HG02571 (cell line): ENCODE results near the gene SEMA7A.
"Not testable (repeated sequence)": the region's sequence is repeated elsewhere in the genome, so short reads cannot be mapped to it uniquely, and the experiment has no call there.

Experiments
- ATAC-seq: cut with Tn5 transposase; IDR thresholded peaks from one replicate; pipeline ENCODE4 v1.9.1; 2021; ENCODE audit warnings: mild to moderate bottlenecking, moderate library complexity; ENCODE audit not compliant: unreplicated experiment

Gene SEMA7A

GRCh38 chr15:74390647-74391288 is 43.0 kb downstream of the SEMA7A start:
- ATAC-seq, result no peak

- ATAC-seq, result not testable (repeated sequence)
These were observed 43.6 kb downstream of the SEMA7A start for GRCh38 chr15:74390049-74390646.

- no peak for ATAC-seq
These were observed 44.3 kb downstream of the SEMA7A start for GRCh38 chr15:74389241-74390048.

DNA sequence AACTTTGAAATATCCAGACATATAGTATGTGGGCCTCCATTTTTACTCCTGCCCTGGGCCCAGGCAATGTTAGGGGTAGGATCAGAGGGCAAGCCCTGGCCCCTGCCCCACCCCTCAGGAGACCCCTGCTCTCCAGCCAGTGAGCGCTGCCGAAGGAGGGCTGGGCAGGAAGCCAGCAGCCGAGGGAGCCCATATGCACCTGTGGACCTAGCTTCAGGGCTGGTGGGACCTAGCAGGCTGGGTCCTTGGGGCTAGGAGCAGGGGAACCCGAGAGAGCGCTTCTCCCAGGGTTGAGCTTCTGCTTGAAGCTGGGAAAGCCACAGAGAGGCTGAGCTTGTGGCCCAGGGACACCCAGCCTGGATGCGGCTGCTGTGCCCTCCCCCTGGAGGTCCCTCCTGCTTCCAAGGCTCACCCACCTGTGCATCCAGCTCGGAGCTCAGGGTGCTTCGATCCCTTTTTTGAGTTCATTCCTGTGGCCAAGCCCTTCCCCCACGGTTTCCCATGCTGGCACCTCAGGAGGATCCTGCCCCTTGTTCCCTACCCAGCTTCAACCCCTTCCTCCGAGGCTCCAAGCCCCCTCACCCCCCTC is 45.3 kb downstream of the SEMA7A start:
- no peak for ATAC-seq

- ATAC-seq, result no peak
These were observed 46.0 kb downstream of the SEMA7A start for GRCh38 chr15:74387621-74388362.

- ATAC-seq, result no peak
These were observed 46.6 kb downstream of the SEMA7A start for GRCh38 chr15:74387141-74387541.

GRCh38 chr15:74386496-74387140 is 47.1 kb downstream of the SEMA7A start:
- no peak for ATAC-seq

DNA sequence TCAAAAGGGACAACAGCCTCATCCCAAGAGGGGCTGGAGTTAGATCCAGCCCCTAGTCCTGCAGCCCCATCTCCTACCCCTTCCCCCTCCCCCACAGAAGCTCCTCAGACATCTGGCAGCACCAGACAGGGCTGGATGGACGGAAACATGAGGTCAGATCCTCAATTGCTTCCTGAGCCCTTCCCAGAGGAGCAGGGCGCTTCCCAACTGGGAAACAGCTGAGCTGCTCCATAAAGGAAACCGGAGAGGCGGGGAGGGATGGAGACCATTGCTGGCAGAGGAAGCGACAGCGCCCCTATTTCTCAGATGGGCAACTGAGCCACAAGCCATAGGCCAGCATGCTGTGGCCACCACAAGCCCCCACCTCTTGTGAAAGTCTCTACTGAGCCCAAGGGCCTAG is 48.0 kb downstream of the SEMA7A start:
- no peak for ATAC-seq

GRCh38 chr15:74384881-74385643 is 48.7 kb downstream of the SEMA7A start:
- peak; percentile 57 for ATAC-seq

DNA sequence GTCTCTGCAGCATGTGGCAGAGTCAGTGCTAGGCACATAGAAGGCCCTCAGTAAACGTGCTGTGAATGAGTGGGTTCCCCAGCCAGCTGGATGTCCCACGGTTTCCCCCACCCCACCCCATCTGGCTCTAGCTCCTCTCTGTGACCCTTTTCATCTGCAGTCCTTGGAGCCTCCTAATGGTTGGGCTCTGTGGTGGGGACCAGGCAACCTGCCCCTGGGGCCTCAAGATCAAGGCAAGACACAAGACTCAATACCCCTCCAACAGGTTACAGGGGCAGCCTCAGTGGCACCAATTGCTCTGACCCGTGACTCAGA is 49.2 kb downstream of the SEMA7A start:
- ATAC-seq, result no peak

GRCh38 chr15:74383695-74384565 is 49.8 kb downstream of the SEMA7A start:
- peak; percentile 38 for ATAC-seq

DNA sequence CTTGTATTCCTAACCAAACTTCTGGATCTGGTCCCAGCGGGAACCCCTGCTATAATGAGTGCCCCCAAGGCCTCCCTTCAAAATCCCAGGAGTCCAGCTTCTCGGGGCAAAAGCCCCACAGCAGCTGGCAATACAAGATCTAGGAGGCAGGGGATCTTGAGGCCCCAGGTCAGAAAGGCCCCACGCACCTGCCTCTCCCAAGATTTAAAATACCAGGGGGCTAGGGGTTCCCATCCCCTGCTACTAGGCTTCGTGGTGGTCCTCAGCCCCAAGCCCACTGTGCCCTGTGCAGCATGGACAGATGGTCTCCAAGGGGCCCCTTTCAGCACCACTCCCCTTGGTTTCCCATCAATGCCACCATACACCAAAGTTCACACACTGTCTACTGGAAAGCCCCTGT is 50.5 kb downstream of the SEMA7A start:
- no peak for ATAC-seq

GRCh38 chr15:74382004-74382816 is 51.5 kb downstream of the SEMA7A start:
- ATAC-seq, result no peak

- no peak for ATAC-seq
These were observed 52.3 kb downstream of the SEMA7A start for GRCh38 chr15:74381481-74381880.

DNA sequence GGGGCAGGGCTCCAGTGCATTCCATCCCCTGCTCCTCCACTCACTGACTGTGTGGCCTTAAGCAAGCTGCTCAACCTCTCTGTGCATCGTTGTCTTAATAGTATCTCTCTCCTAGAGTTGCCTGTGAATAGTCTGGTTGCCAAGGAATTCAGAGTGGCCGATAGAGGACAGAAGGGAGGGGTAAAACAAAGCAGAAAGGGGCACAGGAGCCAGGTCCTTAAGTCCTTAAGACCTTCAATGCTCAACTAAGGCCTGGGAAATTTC is 52.6 kb downstream of the SEMA7A start:
- ATAC-seq, result no peak

DNA sequence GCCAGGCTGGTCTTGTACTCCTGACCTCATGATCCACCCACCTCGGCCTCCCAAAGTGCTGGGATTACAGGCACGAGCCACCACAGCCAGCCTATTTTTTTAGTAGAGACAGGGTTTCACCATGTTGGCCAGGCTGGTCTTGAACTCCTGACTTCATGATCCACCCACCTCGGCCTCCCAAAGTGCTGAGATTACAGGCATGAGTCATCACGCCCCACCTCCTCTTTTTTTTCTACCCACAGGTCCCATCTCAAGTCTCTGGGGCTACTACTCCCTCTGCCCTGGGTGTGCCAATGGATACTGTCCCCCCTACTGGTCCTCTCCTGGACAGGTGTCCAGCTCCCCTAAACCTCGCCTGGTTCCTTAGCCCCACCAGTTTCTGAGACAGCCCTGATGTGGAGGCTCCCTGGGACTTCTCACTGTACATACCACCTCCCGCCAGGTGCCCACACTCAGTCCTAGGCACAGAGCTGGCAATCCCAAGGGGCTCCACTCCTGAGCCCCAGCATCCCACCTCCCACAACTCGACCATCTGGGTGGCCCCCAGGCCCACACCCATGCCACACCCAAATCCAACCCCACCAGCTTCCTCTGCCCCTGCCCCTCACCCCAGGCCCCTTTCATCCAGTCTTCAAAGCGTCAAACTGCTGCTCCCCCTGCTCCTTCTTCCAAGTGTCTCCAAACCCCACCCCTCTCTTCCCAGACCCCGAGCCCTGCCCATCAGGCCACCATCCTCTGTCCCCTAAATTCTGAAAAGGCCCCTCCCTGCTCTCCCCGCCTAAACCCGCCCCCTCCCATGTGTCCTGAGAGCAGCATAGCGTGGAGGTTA is 53.2 kb downstream of the SEMA7A start:
- ATAC-seq, result no peak

- ATAC-seq, result no peak
These were observed 54.9 kb downstream of the SEMA7A start for GRCh38 chr15:74378848-74379247.
